Neural progenitor cell (in vitro differentiated cells): ENCODE results near the gene AGPAT1. TPM values are rescaled to one million over a fixed set of nuclear protein-coding genes. Genes with fewer than 3 reads are reported as not detected.
A peak's percentile ranks its signal among the peaks of the same experiment; 100 is the strongest.

Source experiments
- DNase-seq: peaks from one replicate; pipeline ENCODE4 v3.0.0-alpha.2; 2016; ENCODE audit warnings: low spot score
- H2AFZ ChIP-seq: fragments of 200-600 bp; sonication (generic); replicated peaks from 2 replicates; pipeline ENCODE4 v1.6.1; 2016; ENCODE audit warnings: antibody characterized with exemption
- H3F3A ChIP-seq: fragments of 200-600 bp; sonication (generic); 2 replicates; pipeline ENCODE4 v1.6.1; 2016; ENCODE audit warnings: antibody characterized with exemption, low read depth
- H3K27ac ChIP-seq: fragments of 200-600 bp; sonication (generic); 2 replicates; pipeline ENCODE4 v1.5.1; 2016; ENCODE audit warnings: mild to moderate bottlenecking
- H3K27me3 ChIP-seq: fragments of 200-600 bp; sonication (generic); 2 replicates; pipeline ENCODE4 v1.6.1; 2016; ENCODE audit warnings: mild to moderate bottlenecking, moderate library complexity
- H3K36me3 ChIP-seq: fragments of 200-600 bp; sonication (generic); 2 replicates; pipeline ENCODE4 v1.5.1; 2016
- H3K4me1 ChIP-seq: fragments of 200-600 bp; sonication (generic); 2 replicates; pipeline ENCODE4 v1.6.1; 2016; ENCODE audit warnings: mixed run types
- H3K4me2 ChIP-seq: fragments of 200-600 bp; sonication (generic); 2 replicates; pipeline ENCODE4 v1.6.1; 2016
- H3K4me3 ChIP-seq: fragments of 200-600 bp; sonication (generic); 2 replicates; pipeline ENCODE4 v1.5.1; 2016
- H3K79me2 ChIP-seq: fragments of 200-600 bp; sonication (generic); 2 replicates; pipeline ENCODE4 v1.6.1; 2016; ENCODE audit warnings: low read depth
- H3K9ac ChIP-seq: fragments of 200-600 bp; sonication (generic); 2 replicates; pipeline ENCODE4 v1.6.1; 2016
- H3K9me3 ChIP-seq: fragments of 200-600 bp; sonication (generic); 2 replicates; pipeline ENCODE4 v1.5.1; 2016; ENCODE audit warnings: low read depth
- H4K20me1 ChIP-seq: fragments of 200-600 bp; sonication (generic); 2 replicates; pipeline ENCODE4 v1.6.1; 2016; ENCODE audit warnings: low read depth
- H3K27ac Mint-ChIP-seq: 3 replicates; pipeline ENCODE4 v1.8.0; 2021; ENCODE audit warnings: mixed read lengths
- H3K27me3 Mint-ChIP-seq: 2 replicates; pipeline ENCODE4 v1.8.0; 2022; ENCODE audit warnings: low read depth, mild to moderate bottlenecking, inconsistent platforms, moderate library complexity, mixed read lengths; ENCODE audit not compliant: insufficient read depth
- H3K36me3 Mint-ChIP-seq: 3 replicates; pipeline ENCODE4 v1.8.0; 2021; ENCODE audit warnings: mixed read lengths
- H3K4me1 Mint-ChIP-seq: 3 replicates; pipeline ENCODE4 v1.8.0; 2021; ENCODE audit warnings: mixed read lengths
- H3K4me3 Mint-ChIP-seq: 3 replicates; pipeline ENCODE4 v1.8.0; 2021; ENCODE audit warnings: mild to moderate bottlenecking, moderate library complexity, mixed read lengths
- H3K9me3 Mint-ChIP-seq: 3 replicates; pipeline ENCODE4 v1.8.0; 2020; ENCODE audit warnings: mixed read lengths
- CTCF ChIP-seq: fragments of 200-600 bp; sonication (generic); IDR thresholded peaks from 2 replicates; pipeline ENCODE4 v1.5.1; 2017; ENCODE audit warnings: antibody characterized with exemption, mild to moderate bottlenecking
- EZH2 ChIP-seq: fragments of 200-600 bp; sonication (generic); IDR thresholded peaks from 2 replicates; pipeline ENCODE4 v1.6.1; 2017; ENCODE audit warnings: antibody characterized with exemption, mild to moderate bottlenecking, moderate library complexity
- EZH2phosphoT487 ChIP-seq: fragments of 200-600 bp; sonication (generic); IDR thresholded peaks from 2 replicates; pipeline ENCODE4 v1.6.1; 2017; ENCODE audit warnings: antibody characterized with exemption
- total RNA-seq: library from RNA; depleted of rRNA; stranded (reverse); fragments of >200 nt; gene quantifications from 2 replicates; pipeline ENCODE4 v1.2.3, GENCODE V29; 2015; ENCODE audit warnings: low replicate concordance

Gene AGPAT1
- total RNA-seq, 1 donor from 2014 or later = 46.9 TPM

DNA sequence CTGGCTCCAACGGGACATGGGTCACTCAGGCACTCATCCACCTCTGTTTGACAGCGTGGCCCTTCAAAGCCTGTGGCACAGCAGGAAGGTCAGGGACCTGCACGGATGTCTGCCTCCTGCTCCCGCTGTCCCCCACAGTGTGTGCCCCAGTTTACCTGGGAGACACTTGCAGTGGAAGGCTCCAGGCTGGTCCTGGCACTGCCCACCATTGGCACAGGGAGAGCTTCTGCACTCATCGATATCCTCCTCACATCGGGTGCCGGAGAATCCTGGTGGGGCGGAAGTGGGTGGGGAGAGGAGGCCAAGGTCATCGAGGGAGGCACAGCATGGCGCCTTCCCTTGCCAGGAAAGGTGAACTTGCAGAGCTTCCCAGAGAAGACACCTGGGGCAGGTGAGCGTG is 41.1 kb upstream of the AGPAT1 start:
- Mint-ChIP-seq H3K27ac (no peak overlapping the region), H3K27me3 (peaks cover 12% of the 10 kb centered on the region), H3K4me1 (no peaks in the 10 kb centered on the region), H3K4me3 (no peak overlapping the region), H3K9me3 (no peaks in the 10 kb centered on the region), H3K36me3 (no peaks in the 10 kb centered on the region)
- Histone ChIP-seq H3K27me3 (no peaks in the 10 kb centered on the region), H3K4me1 (no peaks in the 10 kb centered on the region), H3K79me2 (no peaks in the 10 kb centered on the region), H3K4me2 (no peak overlapping the region), H3K9ac (no peak overlapping the region), H4K20me1 (no peaks in the 10 kb centered on the region), H2AFZ (no peak overlapping the region), H3K36me3 (no peaks in the 10 kb centered on the region), H3K27ac (no peak overlapping the region), H3F3A (no peaks in the 10 kb centered on the region), H3K4me3 (no peak overlapping the region), H3K9me3 (no peaks in the 10 kb centered on the region)
- TF ChIP-seq EZH2 (no peak), EZH2phosphoT487 (no peak), CTCF (no peak)
- no peak for DNase-seq

DNA sequence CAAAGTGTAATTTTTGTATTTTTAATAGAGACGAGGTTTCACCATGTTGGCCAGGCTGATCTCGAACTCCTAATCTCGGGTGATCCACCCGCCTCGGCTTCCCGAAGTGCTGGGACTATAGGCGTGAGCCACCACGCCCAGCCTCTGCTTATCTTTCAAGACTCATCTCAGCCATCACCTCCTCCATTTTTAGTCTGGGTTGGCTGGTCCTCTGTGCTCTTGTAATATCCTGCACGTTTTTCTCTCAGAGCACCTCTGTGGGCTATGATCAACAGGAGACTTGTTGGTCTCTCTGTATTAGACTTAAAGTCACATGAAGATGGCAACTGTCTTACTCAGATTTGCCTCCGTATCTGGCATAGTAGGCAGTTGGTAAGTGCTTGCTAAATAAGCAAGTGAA is 40.4 kb upstream of the AGPAT1 start:
- Histone ChIP-seq H3K9me3 (no peaks in the 10 kb centered on the region), H3K79me2 (no peaks in the 10 kb centered on the region), H3K9ac (no peak overlapping the region), H3K4me3 (no peak overlapping the region), H4K20me1 (no peaks in the 10 kb centered on the region), H3K4me1 (no peaks in the 10 kb centered on the region), H3K36me3 (no peaks in the 10 kb centered on the region), H2AFZ (no peak overlapping the region), H3K4me2 (no peak overlapping the region), H3K27ac (no peak overlapping the region), H3K27me3 (no peaks in the 10 kb centered on the region), H3F3A (no peaks in the 10 kb centered on the region)
- Mint-ChIP-seq H3K27me3 (peaks cover 12% of the 10 kb centered on the region), H3K36me3 (no peaks in the 10 kb centered on the region), H3K27ac (peak overlapping the region; percentile 46), H3K9me3 (no peaks in the 10 kb centered on the region), H3K4me3 (no peak overlapping the region), H3K4me1 (no peaks in the 10 kb centered on the region)
- no peak for TF ChIP-seq CTCF
- DNase-seq = no peak

- H3K27ac ChIP-seq = no peak overlapping the region
- H3K4me3 Mint-ChIP-seq = no peak overlapping the region
- H3K9me3 ChIP-seq = no peaks in the 10 kb centered on the region
- H3K36me3 Mint-ChIP-seq = no peaks in the 10 kb centered on the region
- no peaks in the 10 kb centered on the region for H4K20me1 ChIP-seq
- H3K27ac Mint-ChIP-seq = no peak overlapping the region
- no peaks in the 10 kb centered on the region for H3K4me1 ChIP-seq
- no peaks in the 10 kb centered on the region for H3K27me3 ChIP-seq
- no peaks in the 10 kb centered on the region for H3K36me3 ChIP-seq
- no peak overlapping the region for H3K4me2 ChIP-seq
- peaks cover 12% of the 10 kb centered on the region for H3K27me3 Mint-ChIP-seq
- H3K4me3 ChIP-seq = no peak overlapping the region
- H3K4me1 Mint-ChIP-seq = no peaks in the 10 kb centered on the region
- H3K79me2 ChIP-seq = no peaks in the 10 kb centered on the region
- DNase-seq = no peak
- no peak for TF ChIP-seq EZH2phosphoT487
- no peak for TF ChIP-seq EZH2
- no peak for TF ChIP-seq CTCF
- H3F3A ChIP-seq = no peaks in the 10 kb centered on the region
- no peak overlapping the region for H3K9ac ChIP-seq
- H2AFZ ChIP-seq = no peak overlapping the region
- no peaks in the 10 kb centered on the region for H3K9me3 Mint-ChIP-seq
Measured at GRCh38 chr6:32215617-32216016, 39.7 kb upstream of the AGPAT1 start.

- H3K4me1 Mint-ChIP-seq = no peaks in the 10 kb centered on the region
- H3K79me2 ChIP-seq = no peaks in the 10 kb centered on the region
- no peak overlapping the region for H2AFZ ChIP-seq
- no peaks in the 10 kb centered on the region for H3K4me1 ChIP-seq
- H3K9ac ChIP-seq = no peak overlapping the region
- H3K9me3 ChIP-seq = no peaks in the 10 kb centered on the region
- H3K4me2 ChIP-seq = no peak overlapping the region
- no peak overlapping the region for H3K4me3 Mint-ChIP-seq
- H3K36me3 Mint-ChIP-seq = no peaks in the 10 kb centered on the region
- H4K20me1 ChIP-seq = no peaks in the 10 kb centered on the region
- H3K36me3 ChIP-seq = no peaks in the 10 kb centered on the region
- no peak for DNase-seq
- no peaks in the 10 kb centered on the region for H3F3A ChIP-seq
- H3K27ac Mint-ChIP-seq = no peak overlapping the region
- no peaks in the 10 kb centered on the region for H3K9me3 Mint-ChIP-seq
- peaks cover 14% of the 10 kb centered on the region for H3K27me3 Mint-ChIP-seq
- no peak overlapping the region for H3K27ac ChIP-seq
- no peaks in the 10 kb centered on the region for H3K27me3 ChIP-seq
- no peak overlapping the region for H3K4me3 ChIP-seq
- no peak for TF ChIP-seq EZH2phosphoT487
- no peak for TF ChIP-seq EZH2
- TF ChIP-seq CTCF = no peak
Measured at GRCh38 chr6:32214126-32214525, 38.2 kb upstream of the AGPAT1 start.
